ENCODE results near the gene WDFY3. TPM values are rescaled to one million over a fixed set of nuclear protein-coding genes. Genes with fewer than 3 reads are reported as not detected.

The WDFY3 gene
- total RNA-seq, 1 donor from 2014 or later = 0.04 TPM

DNA sequence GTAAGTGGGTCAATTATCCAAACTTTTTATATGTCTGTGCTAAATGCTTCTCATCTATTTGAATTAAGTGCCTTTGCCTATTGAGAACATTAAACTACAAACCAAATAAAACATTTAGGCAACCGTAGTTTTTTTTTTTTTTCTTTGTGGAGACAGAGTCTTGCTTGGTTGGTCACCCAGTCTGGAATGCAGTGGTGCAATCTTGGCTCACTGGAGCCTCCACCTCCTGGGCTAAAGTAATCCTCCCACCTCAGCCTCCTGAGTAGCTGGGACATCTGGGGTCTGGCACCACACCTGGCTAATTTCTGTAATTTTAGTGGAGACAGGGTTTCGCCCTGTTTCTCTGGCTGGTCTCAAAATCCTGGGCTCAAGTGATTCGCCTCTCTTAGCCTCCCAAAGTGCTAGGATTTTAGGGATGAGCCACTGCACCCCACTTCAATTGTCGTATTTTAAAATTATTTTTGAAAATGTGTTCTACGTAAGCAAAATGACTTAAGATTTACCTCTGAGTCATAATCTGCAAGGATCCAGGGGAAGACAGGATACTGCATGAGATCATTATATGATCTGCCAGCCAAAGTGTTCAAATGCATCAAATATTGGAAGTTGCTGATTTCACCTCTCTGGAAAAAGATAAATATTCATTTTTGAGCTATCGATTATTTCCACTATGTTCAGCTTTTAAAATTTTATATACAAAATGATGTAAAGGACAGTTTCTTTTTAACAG lies 257.9 kb downstream of the WDFY3 start:
- Mint-ChIP-seq H3K9me3 (no peaks in the 10 kb centered on the region), H3K4me1 (no peaks in the 10 kb centered on the region), H3K36me3 (ENCODE audit: low read depth) (no peaks in the 10 kb centered on the region), H3K27ac (no peak overlapping the region), H3K27me3 (peaks cover 3% of the 10 kb centered on the region), H3K4me3 (no peak overlapping the region)
- CTCF ChIA-PET = no interaction called here
- intact Hi-C loops (cut with micrococcal nuclease) = no loop called here
- no peak for ATAC-seq (ENCODE audit: low read depth)
- TF ChIP-seq, protein P1, sequence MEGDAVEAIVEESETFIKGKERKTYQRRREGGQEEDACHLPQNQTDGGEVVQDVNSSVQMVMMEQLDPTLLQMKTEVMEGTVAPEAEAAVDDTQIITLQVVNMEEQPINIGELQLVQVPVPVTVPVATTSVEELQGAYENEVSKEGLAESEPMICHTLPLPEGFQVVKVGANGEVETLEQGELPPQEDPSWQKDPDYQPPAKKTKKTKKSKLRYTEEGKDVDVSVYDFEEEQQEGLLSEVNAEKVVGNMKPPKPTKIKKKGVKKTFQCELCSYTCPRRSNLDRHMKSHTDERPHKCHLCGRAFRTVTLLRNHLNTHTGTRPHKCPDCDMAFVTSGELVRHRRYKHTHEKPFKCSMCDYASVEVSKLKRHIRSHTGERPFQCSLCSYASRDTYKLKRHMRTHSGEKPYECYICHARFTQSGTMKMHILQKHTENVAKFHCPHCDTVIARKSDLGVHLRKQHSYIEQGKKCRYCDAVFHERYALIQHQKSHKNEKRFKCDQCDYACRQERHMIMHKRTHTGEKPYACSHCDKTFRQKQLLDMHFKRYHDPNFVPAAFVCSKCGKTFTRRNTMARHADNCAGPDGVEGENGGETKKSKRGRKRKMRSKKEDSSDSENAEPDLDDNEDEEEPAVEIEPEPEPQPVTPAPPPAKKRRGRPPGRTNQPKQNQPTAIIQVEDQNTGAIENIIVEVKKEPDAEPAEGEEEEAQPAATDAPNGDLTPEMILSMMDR (IDR thresholded peaks at IDR 0.05) = no peak
- POLR2A ChIA-PET = no interaction called here
- DNase-seq = no peak

GRCh38 chr4:84706286-84706685 lies 260.2 kb downstream of the WDFY3 start:
- no peak for ATAC-seq (ENCODE audit: low read depth)
- no peaks in the 10 kb centered on the region for H3K9me3 Mint-ChIP-seq
- no peak overlapping the region for H3K4me3 Mint-ChIP-seq
- TF ChIP-seq, protein P1 (IDR thresholded peaks at IDR 0.05) = no peak
- H3K36me3 Mint-ChIP-seq (ENCODE audit: low read depth) = no peaks in the 10 kb centered on the region
- H3K27me3 Mint-ChIP-seq = peaks cover 3% of the 10 kb centered on the region
- intact Hi-C loops (cut with micrococcal nuclease) = no loop called here
- CTCF ChIA-PET = no interaction called here
- no peak for DNase-seq
- POLR2A ChIA-PET = no interaction called here
- no peak overlapping the region for H3K27ac Mint-ChIP-seq
- no peaks in the 10 kb centered on the region for H3K4me1 Mint-ChIP-seq

- CTCF ChIA-PET = no interaction called here
- POLR2A ChIA-PET = interaction anchor here (0.8 kb wide), 1 partner anchor 68 kb away, joined by 6 read pairs; no protein-coding TSS in a partner anchor
Observed at GRCh38 chr4:84699001-84699671, 267.4 kb downstream of the WDFY3 start.

GRCh38 chr4:84697615-84698201 lies 268.8 kb downstream of the WDFY3 start:
- no peaks in the 10 kb centered on the region for H3K4me1 Mint-ChIP-seq
- POLR2A ChIA-PET = no interaction called here
- no peak overlapping the region for H3K27ac Mint-ChIP-seq
- DNase-seq = no peak
- TF ChIP-seq, protein P1 (IDR thresholded peaks at IDR 0.05) = no peak
- no peaks in the 10 kb centered on the region for H3K36me3 Mint-ChIP-seq (ENCODE audit: low read depth)
- H3K9me3 Mint-ChIP-seq = no peaks in the 10 kb centered on the region
- ATAC-seq (ENCODE audit: low read depth) = no peak
- no peak overlapping the region for H3K4me3 Mint-ChIP-seq
- CTCF ChIA-PET = no interaction called here
- intact Hi-C loops (cut with micrococcal nuclease) = no loop called here
- H3K27me3 Mint-ChIP-seq = peaks cover 1% of the 10 kb centered on the region

More at GRCh38 chr4:84699001-84699671, 267.4 kb downstream of the WDFY3 start:
- Mint-ChIP-seq H3K27ac (no peak overlapping the region), H3K27me3 (peaks cover 1% of the 10 kb centered on the region), H3K36me3 (ENCODE audit: low read depth) (no peaks in the 10 kb centered on the region), H3K4me1 (no peaks in the 10 kb centered on the region), H3K9me3 (no peaks in the 10 kb centered on the region), H3K4me3 (no peak overlapping the region)
- DNase-seq (no peak), ATAC-seq (ENCODE audit: low read depth) (no peak)
- TF ChIP-seq, protein P1 (IDR thresholded peaks at IDR 0.05) = no peak
- intact Hi-C loops (cut with micrococcal nuclease) = no loop called here

DNA sequence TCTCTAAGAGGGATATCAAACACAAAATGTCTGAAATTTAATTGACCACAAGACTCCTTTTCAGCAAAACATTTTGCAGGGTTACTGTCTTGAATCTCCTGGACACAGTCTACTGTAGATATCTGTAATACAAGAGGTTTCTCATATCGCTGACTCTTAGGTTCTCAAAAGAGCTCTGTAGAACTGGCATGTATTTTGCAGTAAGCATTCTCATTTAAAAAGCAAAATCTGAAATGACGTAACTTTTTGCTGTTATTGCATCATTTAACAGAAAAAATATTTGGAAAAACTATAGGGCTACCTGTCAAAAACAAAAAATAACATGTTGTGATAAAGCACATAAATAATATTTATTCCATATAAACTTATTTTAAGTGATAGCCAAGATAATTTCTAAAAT lies 269.3 kb downstream of the WDFY3 start:
- Mint-ChIP-seq H3K9me3 (no peaks in the 10 kb centered on the region), H3K27me3 (peaks cover 1% of the 10 kb centered on the region), H3K4me1 (no peaks in the 10 kb centered on the region), H3K4me3 (no peak overlapping the region), H3K36me3 (ENCODE audit: low read depth) (no peaks in the 10 kb centered on the region), H3K27ac (no peak overlapping the region)
- TF ChIP-seq, protein P1 (IDR thresholded peaks at IDR 0.05) = no peak
- intact Hi-C loops (cut with micrococcal nuclease) = no loop called here
- DNase-seq (no peak), ATAC-seq (ENCODE audit: low read depth) (no peak)
- CTCF ChIA-PET = no interaction called here
- POLR2A ChIA-PET = no interaction called here
